Ovary (tissue), 9 donors: ENCODE results near the gene RGL1. TPM values are rescaled to one million over a fixed set of nuclear protein-coding genes. Genes with fewer than 3 reads are reported as not detected.

Experiments used
- DNase-seq, 5 donors: peaks; one replicate each; pipeline ENCODE4 v3.0.0-alpha.2; 2019 to 2020
- H3K27ac ChIP-seq, 2 donors: fragments of 200-600 bp; one replicate each; pipeline versions ENCODE4 v1.5.1 to v1.8.0; 2019 to 2022
- H3K27me3 ChIP-seq: fragments of 200-600 bp; one replicate; pipeline ENCODE4 v1.8.0; 2022
- H3K36me3 ChIP-seq: fragments of 200-600 bp; sonication (generic); one replicate; pipeline ENCODE4 v1.5.1; 2019
- H3K4me1 ChIP-seq: one replicate; pipeline ENCODE4 v1.8.1; 2013; ENCODE audit warnings: mild to moderate bottlenecking, moderate library complexity; ENCODE audit not compliant: insufficient read depth
- H3K4me3 ChIP-seq: fragments of 200-600 bp; sonication (generic); one replicate; pipeline ENCODE4 v1.5.1; 2017
- H3K9me3 ChIP-seq, 2 donors: fragments of 200-600 bp in 1 of 2; sonication (generic) in 1 of 2; one replicate each; pipeline versions ENCODE4 v1.5.1 to v1.8.1; 2013 to 2019; ENCODE audit warnings: mild to moderate bottlenecking in 1 of 2, moderate library complexity in 1 of 2
- CTCF ChIP-seq, 3 donors: fragments of 450-650 bp in 2 of 3; fragments of 200-600 bp in 1 of 3; IDR thresholded peaks; one replicate each; pipeline versions ENCODE4 v1.5.1 to v1.8.0; 2016 to 2022; ENCODE audit warnings: antibody characterized with exemption in 3 of 3, mild to moderate bottlenecking in 1 of 3
- EP300 ChIP-seq: sonication (generic); formaldehyde crosslinking; IDR thresholded peaks from one replicate; pipeline ENCODE4 v1.6.1; 2017; ENCODE audit warnings: antibody characterized with exemption
- POLR2A ChIP-seq: fragments of 450-650 bp; IDR thresholded peaks from one replicate; pipeline ENCODE4 v1.6.1; 2017; ENCODE audit warnings: antibody characterized with exemption, mild to moderate bottlenecking, moderate library complexity
- WGBS, 3 donors: extraction: QIAGEN DNeasy Blood & Tissue Kit in 1 of 3; methylation state at CpG; one replicate each; pipeline versions ENCODE4 v1.1.5 to v1.1.7; 2013 to 2017; 5-methylcytosine and 5-hydroxymethylcytosine counted together
- intact Hi-C, 4 donors: fragments of 100-400 bp; cut with DNase I; formaldehyde crosslinking; loops; one replicate each; pipeline versions ENCODE4 v1.11.0 to v1.15.1; 2022 to 2023
- polyA plus RNA-seq, 2 donors: library from polyadenylated mRNA; stranded (reverse); fragments of 200-250 nt in 1 of 2; fragments of 350-450 nt in 1 of 2; fragmentation: Illumina TruSeq in 1 of 2; extraction: RNeasy Lipid Tissue Mini Kit (QIAGEN cat#74804) in 1 of 2; gene quantifications; one replicate each; pipeline ENCODE4 v1.2.3, GENCODE V29; 2013 to 2014
- total RNA-seq, 7 donors: library from RNA; depleted of rRNA in 2 of 7; stranded (reverse); fragments of >200 nt in 2 of 7; fragmentation: NEBNext Ultra II Directional in 3 of 7; extraction: Animal tissue kit (Norgen Biotek cat#: 25700) in 3 of 7; gene quantifications; one replicate each; pipeline versions ENCODE4 v1.1.0 to v1.2.4, GENCODE V29; 2016 to 2023
- donor health status: DM: no; HTN: no; CAD: no; lungs with moderate emphysema.
- donor health status: DM: no; HTN: no; CAD: no.
- donor health status: Bipolar disorder and iron deficiency.
- donor health status: DM: yes; HTN: yes; CAD: no.
- donor health status: DM: no; HTN: no; CAD: no.
- donor health status: DM: yes; HTN: yes; CAD: no.

The RGL1 gene
- total and polyA plus RNA-seq, 9 donors, result 14.3 to 61.6 (median 25.7) TPM

- Histone ChIP-seq H3K4me3 (no peak overlapping the region), H3K9me3 (no peaks in the 10 kb centered on the region), H3K4me1 (no peaks in the 10 kb centered on the region), H3K27ac (no peak overlapping the region), H3K36me3 (no peaks in the 10 kb centered on the region), H3K27me3 (no peaks in the 10 kb centered on the region)
- WGBS, 3 donors, result 91 to 100% (median 95%) methylated on average over 1 of the region's 1 CpG
- intact Hi-C loops, result no loop called here
- no peak for TF ChIP-seq CTCF (IDR thresholded peaks at IDR 0.05)
- no peak for TF ChIP-seq POLR2A
- TF ChIP-seq EP300, result no peak
- DNase-seq, result no peak
These were observed 147.2 kb downstream of the RGL1 start for GRCh38 chr1:183952101-183952500.

GRCh38 chr1:183953031-183953430 is 148.1 kb downstream of the RGL1 start:
- no peak for DNase-seq
- Histone ChIP-seq H3K4me1 (no peaks in the 10 kb centered on the region), H3K9me3 (no peaks in the 10 kb centered on the region), H3K27ac (no peak overlapping the region), H3K4me3 (no peak overlapping the region), H3K27me3 (no peaks in the 10 kb centered on the region), H3K36me3 (no peaks in the 10 kb centered on the region)
- intact Hi-C loops, result no loop called here
- WGBS, 3 donors, result 35 to 42% (median 37%) methylated on average over 5 of the region's 5 CpGs
- TF ChIP-seq CTCF (IDR thresholded peaks at IDR 0.05) (no peak), EP300 (no peak), POLR2A (no peak)

GRCh38 chr1:183954496-183954895 is 149.6 kb downstream of the RGL1 start:
- intact Hi-C loops, result no loop called here
- 91 to 95% (median 94%) methylated on average over 3 of the region's 3 CpGs for WGBS, 3 donors
- TF ChIP-seq EP300 (no peak), CTCF (IDR thresholded peaks at IDR 0.05) (no peak), POLR2A (no peak)
- Histone ChIP-seq H3K27ac (no peak overlapping the region), H3K36me3 (no peaks in the 10 kb centered on the region), H3K9me3 (no peaks in the 10 kb centered on the region), H3K4me1 (no peaks in the 10 kb centered on the region), H3K4me3 (no peak overlapping the region), H3K27me3 (no peaks in the 10 kb centered on the region)
- no peak for DNase-seq

- 64 to 75% (median 69%) methylated on average over 2 of the region's 2 CpGs for WGBS, 3 donors
- Histone ChIP-seq H3K27ac (no peak overlapping the region), H3K27me3 (no peaks in the 10 kb centered on the region), H3K4me3 (no peak overlapping the region), H3K9me3 (no peaks in the 10 kb centered on the region), H3K4me1 (no peaks in the 10 kb centered on the region), H3K36me3 (no peaks in the 10 kb centered on the region)
- DNase-seq, result no peak
- TF ChIP-seq POLR2A (no peak), CTCF (IDR thresholded peaks at IDR 0.05) (no peak), EP300 (no peak)
- intact Hi-C loops, result no loop called here
These were observed 151.8 kb downstream of the RGL1 start for GRCh38 chr1:183956559-183957188.
